ENCODE results near the gene RXFP2. TPM values are rescaled to one million over a fixed set of nuclear protein-coding genes. Genes with fewer than 3 reads are reported as not detected.

Gene RXFP2
- total RNA-seq, 1 donor from 2014 or later: not detected

GRCh38 chr13:31756346-31756745, 17.0 kb downstream of the RXFP2 start:
- Histone ChIP-seq H3K4me3 (no peak overlapping the region), H3K79me2 (ENCODE audit: low read depth) (no peaks in the 10 kb centered on the region), H3K27ac (no peak overlapping the region), H3K27me3 (no peaks in the 10 kb centered on the region), H3K9me3 (ENCODE audit: low read depth) (no peaks in the 10 kb centered on the region), H3K36me3 (no peaks in the 10 kb centered on the region), H4K20me1 (ENCODE audit: low read depth) (no peaks in the 10 kb centered on the region), H3F3A (ENCODE audit: low read depth) (no peaks in the 10 kb centered on the region), H2AFZ (replicated peaks) (no peak overlapping the region), H3K4me1 (no peaks in the 10 kb centered on the region), H3K4me2 (no peak overlapping the region), H3K9ac (no peak overlapping the region)
- no peaks in the 10 kb centered on the region for H3K4me1 Mint-ChIP-seq
- no peak overlapping the region for H3K27ac Mint-ChIP-seq
- no peaks in the 10 kb centered on the region for H3K27me3 Mint-ChIP-seq (ENCODE audit: insufficient read depth, low read depth)
- DNase-seq (ENCODE audit: low spot score): no peak
- no peaks in the 10 kb centered on the region for H3K36me3 Mint-ChIP-seq
- TF ChIP-seq EZH2 (IDR thresholded peaks at IDR 0.05) (no peak), EZH2phosphoT487 (IDR thresholded peaks at IDR 0.05) (no peak), CTCF (IDR thresholded peaks at IDR 0.05) (no peak)
- H3K4me3 Mint-ChIP-seq: no peak overlapping the region
- H3K9me3 Mint-ChIP-seq: no peaks in the 10 kb centered on the region

GRCh38 chr13:31761951-31762350, 22.6 kb downstream of the RXFP2 start:
- Histone ChIP-seq H2AFZ (replicated peaks) (no peak overlapping the region), H3K4me2 (no peak overlapping the region), H3K9me3 (ENCODE audit: low read depth) (no peaks in the 10 kb centered on the region), H3K27ac (no peak overlapping the region), H3K9ac (no peak overlapping the region), H3K79me2 (ENCODE audit: low read depth) (no peaks in the 10 kb centered on the region), H3K27me3 (no peaks in the 10 kb centered on the region), H3K4me3 (no peak overlapping the region), H4K20me1 (ENCODE audit: low read depth) (no peaks in the 10 kb centered on the region), H3K4me1 (no peaks in the 10 kb centered on the region), H3F3A (ENCODE audit: low read depth) (no peaks in the 10 kb centered on the region), H3K36me3 (no peaks in the 10 kb centered on the region)
- no peaks in the 10 kb centered on the region for H3K36me3 Mint-ChIP-seq
- no peaks in the 10 kb centered on the region for H3K4me1 Mint-ChIP-seq
- H3K27me3 Mint-ChIP-seq (ENCODE audit: insufficient read depth, low read depth): peaks cover 3% of the 10 kb centered on the region
- no peak overlapping the region for H3K4me3 Mint-ChIP-seq
- DNase-seq (ENCODE audit: low spot score): no peak
- H3K27ac Mint-ChIP-seq: no peak overlapping the region
- no peak for TF ChIP-seq EZH2 (IDR thresholded peaks at IDR 0.05)
- TF ChIP-seq CTCF (IDR thresholded peaks at IDR 0.05): no peak
- H3K9me3 Mint-ChIP-seq: no peaks in the 10 kb centered on the region

- DNase-seq (ENCODE audit: low spot score): no peak
- Histone ChIP-seq H3F3A (ENCODE audit: low read depth) (no peaks in the 10 kb centered on the region), H3K79me2 (ENCODE audit: low read depth) (no peaks in the 10 kb centered on the region), H4K20me1 (ENCODE audit: low read depth) (no peaks in the 10 kb centered on the region), H3K4me1 (no peaks in the 10 kb centered on the region), H3K27ac (no peak overlapping the region), H3K9ac (no peak overlapping the region), H3K27me3 (no peaks in the 10 kb centered on the region), H3K4me2 (no peak overlapping the region), H3K9me3 (ENCODE audit: low read depth) (no peaks in the 10 kb centered on the region), H3K4me3 (no peak overlapping the region), H2AFZ (replicated peaks) (no peak overlapping the region), H3K36me3 (no peaks in the 10 kb centered on the region)
- Mint-ChIP-seq H3K27me3 (ENCODE audit: insufficient read depth, low read depth) (peaks cover 3% of the 10 kb centered on the region), H3K4me1 (no peaks in the 10 kb centered on the region), H3K36me3 (no peaks in the 10 kb centered on the region), H3K9me3 (no peaks in the 10 kb centered on the region), H3K4me3 (no peak overlapping the region), H3K27ac (no peak overlapping the region)
- TF ChIP-seq CTCF (IDR thresholded peaks at IDR 0.05) (no peak), EZH2phosphoT487 (IDR thresholded peaks at IDR 0.05) (no peak), EZH2 (IDR thresholded peaks at IDR 0.05) (no peak)
Measured at GRCh38 chr13:31764556-31764955, 25.2 kb downstream of the RXFP2 start.
